Epidermal melanocyte (primary cell): ENCODE results near the gene ELP5.

Experiments
- DNase-seq: peaks from one replicate; pipeline ENCODE4 v3.0.0; 2011; ENCODE audit warnings: low spot score; ENCODE audit not compliant: insufficient read length

ELP5 gene, protein sequence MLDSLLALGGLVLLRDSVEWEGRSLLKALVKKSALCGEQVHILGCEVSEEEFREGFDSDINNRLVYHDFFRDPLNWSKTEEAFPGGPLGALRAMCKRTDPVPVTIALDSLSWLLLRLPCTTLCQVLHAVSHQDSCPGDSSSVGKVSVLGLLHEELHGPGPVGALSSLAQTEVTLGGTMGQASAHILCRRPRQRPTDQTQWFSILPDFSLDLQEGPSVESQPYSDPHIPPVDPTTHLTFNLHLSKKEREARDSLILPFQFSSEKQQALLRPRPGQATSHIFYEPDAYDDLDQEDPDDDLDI

DNA sequence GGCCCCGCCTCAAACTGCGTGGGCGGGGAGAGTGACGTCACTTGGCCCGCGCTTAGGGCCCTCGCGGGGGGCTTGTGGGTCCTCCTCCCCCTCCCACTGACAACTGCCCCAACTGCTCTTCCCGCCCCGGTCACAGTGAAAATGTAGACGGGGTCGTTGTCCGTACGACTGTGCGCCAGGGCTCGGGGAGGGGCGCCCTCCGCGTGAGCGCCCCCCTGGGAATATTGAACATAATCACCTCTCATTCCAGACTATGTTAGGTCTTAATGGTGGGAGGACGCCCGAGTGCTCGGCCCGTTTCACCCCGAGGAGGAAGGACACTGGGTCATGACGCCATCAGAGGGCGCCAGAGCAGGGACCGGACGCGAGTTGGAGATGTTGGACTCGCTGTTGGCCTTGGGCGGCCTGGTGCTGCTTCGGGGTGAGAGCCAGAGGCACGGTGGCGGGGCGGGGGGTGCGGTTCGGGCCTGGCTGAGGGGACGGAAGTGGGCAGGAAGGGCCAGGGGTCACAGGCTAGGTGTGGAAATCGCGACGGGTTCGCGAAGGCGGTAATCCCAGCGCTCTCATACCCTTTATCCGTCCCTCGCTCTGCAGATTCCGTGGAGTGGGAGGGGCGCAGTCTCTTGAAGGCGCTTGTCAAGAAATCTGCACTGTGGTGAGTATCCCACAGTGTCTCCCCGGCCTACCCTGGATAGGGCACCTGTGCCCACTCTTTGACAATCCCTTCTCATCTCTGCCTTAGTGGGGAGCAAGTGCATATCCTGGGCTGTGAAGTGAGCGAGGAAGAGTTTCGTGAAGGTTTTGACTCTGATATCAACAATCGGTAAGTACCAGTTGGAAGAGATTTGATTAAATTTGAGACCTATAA lies at the start of gene ELP5:
Gene ELP5, plus strand, starts transcription at position 40 of the 868 bp plus-strand sequence. Its CDS starts 336 bp downstream, at position 376.
- peak; percentile 94 for DNase-seq

DNA sequence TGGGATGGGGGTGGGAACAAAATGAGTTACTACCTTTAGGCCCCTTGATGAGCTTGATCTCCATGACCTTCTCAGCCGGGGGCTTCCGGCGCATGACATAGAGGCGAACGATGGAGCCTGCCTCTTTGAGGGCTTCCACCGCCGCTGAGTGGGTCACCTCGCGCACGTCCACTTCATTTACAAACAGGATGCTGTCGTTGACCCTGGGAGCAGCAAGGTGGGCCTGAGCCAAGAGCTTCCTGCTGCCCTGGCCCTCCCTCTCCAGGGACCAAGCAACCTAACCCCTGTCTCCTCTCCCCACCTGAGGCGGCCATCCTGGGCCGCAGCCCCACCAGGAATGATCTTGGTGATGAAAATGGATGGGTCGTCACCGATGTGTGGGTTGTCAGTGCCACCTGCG lies 48.6 kb upstream of the ELP5 start:
- DNase-seq = no peak

DNA sequence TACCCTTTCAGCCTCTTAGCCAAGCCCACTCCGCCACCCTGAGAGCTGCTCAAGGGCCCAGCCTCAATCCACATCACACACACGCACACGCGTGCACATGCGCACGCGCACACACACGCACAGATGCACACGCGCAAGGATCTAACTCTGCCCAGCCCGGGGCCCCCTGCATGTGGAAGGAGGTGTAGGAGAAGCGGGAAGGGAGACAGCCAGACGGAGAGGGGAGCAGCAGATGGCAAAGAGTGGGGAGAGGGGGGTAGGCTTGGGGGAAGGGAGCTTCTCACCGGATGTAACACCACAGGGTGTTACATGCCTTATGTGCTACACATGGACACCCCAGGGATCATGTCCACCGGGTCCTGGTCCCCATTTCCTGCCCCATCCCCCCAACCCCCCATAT lies 47.7 kb upstream of the ELP5 start:
- no peak for DNase-seq

DNA sequence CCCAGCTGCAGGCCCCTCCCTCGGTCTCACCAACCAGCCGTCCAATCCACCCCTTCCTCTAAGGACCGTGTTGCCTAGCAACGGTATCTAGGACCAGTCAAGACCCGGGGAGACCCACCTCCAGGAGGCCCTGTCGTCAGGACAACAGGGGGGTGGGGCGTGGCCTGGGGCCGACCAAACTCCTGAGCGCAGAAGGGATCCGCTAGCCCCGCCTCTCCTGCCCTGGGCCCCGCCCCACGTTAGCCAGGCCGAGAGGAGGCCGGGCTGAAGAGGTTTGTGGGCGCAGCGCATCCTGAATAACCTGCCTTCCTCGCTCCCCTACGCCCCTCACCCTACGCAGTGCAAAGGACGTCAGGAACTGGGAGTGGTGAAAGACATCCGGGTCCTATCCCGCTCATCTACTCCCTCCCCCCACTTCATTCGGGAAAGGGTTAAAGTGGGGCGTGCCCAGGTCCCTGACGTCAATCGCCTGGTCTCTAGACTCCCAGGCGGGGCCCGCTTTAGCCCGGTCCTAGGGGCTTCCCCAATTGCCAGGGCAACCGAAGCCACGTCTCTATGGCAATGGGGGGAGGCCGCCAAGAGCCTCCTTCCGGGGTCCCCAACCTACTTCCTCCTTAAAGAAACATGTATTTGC lies 47.1 kb upstream of the ELP5 start:
- DNase-seq = peak; percentile 96

DNA sequence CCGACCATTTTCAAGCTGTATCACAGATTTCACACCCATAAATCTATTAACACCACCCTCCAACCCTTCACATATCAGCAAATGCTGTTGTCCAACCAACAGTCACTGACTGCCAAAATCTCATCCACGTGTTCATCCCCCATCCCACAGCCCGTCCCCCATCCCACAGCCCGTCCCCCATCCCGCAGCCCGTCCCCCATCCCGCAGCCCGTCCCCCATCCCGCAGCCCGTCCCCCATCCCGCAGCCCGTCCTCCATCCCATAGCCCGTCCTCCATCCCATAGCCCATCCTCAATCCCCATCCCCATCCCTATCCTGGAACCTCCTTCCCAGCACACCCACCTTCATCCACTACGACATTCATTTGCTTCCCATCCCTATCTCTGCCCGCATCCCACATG lies 46.5 kb upstream of the ELP5 start:
- DNase-seq = no peak

DNA sequence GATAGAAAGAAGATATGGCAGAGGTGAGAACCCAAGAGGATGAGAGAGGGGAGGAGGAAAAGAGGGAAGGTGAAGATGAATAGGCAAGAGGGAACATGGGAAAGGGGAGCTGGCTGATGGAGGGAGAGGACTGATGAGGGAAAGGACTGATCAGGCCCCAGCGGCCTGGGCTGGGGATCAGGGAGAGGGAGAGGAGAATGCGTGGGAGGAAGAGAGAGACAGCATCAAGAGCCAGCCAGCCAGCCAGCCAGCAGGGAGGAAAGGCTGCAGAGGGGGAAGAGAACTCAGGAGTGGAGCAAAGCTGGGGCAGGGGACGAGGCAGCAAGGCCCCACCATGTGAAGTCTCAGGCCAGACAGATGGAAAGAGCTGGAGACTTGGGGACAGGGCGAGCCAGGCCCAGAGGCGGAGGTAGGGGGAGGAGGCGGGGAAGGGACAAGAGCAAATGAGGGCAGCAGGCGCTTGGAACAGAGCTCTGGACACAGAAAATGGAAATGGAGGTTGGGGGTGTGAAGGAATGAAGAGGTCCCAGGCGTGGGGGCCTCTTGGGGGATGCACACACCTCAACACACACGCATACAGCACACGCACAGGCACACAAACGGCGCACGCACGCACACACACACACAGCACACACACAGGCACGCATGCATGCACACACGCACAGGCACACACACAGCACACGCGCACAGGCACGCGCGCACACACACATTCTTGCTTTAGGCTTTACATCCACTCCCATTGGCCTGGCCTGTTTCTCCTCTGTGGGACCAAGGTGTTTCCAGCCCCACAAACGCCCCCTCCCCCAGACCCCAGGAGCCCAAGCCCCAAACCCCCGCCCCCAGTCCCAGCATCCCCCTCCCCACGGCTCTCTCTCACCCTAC lies 44.7 kb upstream of the ELP5 start:
- no peak for DNase-seq

DNA sequence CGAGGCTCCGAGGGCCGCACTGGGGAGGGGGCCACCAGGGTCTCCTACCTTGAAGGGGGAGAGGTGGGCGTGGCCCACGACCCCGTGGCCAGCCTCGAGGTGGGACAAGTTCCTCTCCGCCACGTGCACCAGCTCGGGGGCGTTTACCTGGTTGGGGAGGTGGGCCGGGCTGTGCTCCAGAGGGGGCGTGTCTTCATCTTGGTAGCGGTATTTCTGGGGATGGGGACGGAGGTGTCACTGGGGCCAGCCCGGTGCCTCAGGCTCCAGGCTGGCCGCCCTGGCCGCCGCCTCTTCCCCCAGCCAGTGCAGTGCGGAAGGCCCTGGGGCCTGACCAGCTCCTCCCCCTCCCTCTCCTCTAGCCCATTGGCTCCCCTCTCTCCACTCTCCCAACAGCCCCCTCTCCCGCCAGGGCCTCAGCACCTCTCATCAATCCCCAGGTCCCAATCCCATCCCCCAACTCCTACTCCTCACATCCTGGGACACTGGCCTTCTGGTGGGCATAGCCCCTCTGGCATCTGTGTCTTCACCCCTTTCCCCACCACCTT lies 43.9 kb upstream of the ELP5 start:
- DNase-seq = no peak

DNA sequence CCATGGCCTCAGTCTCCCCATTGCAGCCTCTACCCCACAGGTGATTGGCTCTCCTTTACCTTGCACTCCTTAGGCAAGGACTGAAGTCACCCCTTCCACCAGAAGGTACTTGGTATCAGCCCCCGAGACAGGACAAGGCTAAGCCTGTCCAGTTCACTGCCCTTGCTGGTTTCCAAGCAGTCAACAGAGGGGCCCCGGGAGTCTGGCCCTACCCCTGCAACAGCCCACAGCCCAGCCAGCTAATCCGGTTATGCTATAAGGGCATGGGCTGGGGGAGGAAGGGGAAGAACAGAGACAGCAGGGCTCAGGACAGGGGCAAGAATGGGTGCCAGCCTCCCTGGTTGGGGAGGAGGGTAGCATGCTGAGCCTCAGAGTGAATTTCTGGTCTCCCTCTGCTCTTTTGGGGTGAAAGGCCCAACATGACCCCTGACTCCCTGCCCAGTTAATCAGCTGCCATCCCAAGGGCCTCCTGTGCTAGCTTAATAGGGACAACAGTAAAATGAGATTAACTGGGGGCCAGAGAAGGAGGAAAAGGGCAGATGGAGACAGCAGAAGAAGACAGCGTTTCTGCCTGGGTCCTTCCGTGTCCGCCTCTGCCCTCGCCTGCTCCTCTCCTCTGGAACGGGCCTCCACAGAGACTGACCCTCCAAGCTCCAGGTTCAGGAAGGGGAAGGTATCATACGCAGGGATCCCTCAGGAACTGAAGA lies 43.1 kb upstream of the ELP5 start:
- DNase-seq = no peak

DNA sequence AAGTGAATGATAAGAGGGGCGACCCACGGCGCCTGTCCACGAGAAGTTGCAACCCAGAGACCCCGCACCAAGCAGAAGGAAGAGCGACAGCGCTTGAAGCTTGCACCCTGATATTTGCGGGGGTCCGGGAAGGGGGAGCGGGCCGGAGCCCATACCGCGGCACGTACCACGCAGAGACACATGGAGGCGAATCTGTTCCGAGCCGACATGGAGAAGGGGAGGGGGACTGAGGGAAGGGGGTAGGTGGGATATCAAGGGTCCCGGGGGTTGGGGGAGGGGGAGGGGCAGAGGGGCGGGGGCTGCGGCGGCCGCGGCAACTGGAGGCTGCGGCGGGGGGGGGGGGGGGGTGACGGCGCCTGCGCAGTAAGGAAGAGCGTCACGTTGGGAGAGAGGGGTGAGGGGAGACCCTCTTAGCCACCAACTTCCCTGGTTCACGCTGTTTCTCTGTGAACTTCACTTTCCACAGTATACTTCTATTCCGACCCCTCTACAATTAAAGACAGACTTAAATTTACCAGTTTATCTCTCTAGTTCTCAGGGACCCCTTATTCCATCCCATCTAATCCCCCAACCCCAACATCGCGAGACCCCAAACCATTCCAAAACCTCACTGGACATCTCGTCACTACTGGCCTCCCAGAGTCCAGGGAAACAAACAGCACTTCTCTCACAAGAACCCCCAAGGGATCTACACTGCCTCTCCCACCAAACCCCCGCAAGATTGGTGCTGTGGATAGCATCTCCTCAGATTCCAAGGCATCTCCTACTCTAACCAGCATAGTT lies 40.3 kb upstream of the ELP5 start:
- DNase-seq = no peak

DNA sequence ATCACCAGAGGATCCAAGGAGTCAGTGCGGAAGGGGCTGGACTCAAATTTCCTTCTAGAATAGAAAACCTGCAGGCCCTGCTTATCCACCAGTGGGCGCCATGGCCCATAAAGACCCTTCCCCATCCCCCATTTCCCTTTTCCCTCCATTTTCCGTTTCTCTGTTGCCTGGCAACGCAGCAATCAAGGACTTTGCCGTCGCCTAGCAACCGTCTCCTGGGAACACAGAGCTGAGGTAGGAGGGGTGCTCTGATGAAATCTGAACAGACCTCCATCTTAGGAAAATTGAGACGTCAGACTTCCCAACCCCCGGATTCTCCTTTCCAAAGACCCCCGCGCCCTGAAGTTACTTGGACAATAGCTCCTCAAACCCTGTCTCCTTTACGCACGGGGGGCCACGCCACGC lies 38.1 kb upstream of the ELP5 start:
- DNase-seq = peak; percentile 71

DNA sequence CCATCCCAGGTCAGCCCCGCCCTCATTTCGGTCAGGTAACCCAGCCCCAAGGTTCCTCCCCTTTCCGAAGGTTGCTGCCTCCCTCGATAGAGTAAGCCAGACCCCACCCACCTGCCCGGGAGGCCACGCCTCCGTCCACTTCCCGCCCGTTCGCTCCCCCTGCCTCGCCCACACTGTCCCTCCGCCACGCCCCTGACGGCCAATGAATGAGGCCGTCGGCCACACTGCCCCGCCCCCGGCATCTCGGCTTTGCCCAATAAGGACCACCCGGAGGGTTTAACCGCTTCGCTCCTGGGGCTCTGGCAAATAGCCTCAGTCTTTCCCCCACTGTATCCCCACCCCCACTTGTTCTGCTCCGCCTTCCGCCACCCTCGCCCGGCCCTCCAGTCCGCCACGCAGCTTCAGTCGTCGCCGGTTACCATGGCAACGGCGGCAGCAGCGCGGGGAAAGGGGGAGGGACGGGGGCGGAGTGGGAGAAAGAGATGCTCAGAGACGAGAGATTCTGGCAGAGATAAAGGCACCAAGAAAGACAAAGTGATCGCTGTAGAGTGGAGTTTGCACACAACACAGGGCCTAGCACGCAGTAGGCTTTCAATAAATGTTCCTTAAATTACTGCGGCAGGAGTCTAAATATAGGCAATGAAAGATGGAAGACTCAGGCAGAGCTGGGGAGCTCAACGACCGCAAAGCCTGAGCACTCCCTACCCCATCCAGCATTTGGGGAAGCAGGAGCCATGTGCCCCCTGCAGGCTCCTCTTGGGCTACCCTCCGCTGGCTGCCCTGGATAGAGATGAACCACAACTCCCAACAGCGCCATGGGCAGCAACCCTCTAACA lies 37.5 kb upstream of the ELP5 start:
- peak; percentile 99 for DNase-seq

DNA sequence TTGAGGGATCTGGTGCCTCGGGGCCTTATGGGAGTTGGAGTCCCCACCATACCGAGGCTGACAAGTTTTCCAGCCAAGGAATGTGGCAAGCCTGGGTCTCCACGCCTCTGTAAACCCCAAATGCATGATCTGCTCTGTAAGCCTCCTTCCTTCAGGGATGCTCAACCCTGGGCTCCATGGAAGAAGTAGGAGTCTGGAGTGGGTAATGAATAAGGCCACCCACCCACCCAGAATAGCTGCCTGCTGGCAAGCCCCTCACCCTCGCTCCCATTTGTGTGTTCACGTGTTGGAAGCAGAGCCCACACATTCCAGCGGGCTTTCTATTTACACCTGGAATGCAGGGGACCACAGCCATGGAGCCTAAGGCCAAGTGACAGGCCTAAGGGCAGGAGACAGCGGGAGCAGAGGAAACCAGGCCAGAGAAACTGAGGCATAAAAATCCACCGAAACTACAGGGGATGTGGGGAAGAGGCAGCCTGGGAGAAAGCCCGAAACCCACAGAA lies 36.8 kb upstream of the ELP5 start:
- DNase-seq = peak; percentile 97

DNA sequence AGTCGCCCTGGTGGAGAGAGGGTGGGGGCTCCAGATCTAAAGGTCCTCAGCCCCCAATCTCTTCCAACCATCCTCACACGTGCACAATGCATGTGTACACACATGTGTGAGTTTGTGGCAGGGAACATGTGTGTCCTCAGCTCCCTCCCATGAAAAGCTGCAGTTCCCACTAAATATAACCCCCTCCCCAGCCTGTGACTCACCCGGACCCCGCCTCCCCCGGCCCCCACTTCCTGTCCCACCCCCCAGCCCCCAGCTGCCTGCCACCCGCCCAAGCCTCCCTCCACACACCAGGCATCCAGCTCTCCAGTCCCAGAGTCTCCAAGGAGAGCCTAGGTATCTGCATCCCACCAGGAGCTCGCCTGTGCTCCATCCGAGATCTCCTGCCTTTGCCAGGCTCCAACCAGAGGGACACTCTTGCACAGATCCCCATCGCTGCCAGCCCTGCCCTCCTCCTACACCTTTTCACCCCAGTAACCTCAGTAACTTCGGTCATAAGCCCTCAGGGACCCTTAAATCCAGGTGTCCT lies 36.3 kb upstream of the ELP5 start:
- DNase-seq = no peak

DNA sequence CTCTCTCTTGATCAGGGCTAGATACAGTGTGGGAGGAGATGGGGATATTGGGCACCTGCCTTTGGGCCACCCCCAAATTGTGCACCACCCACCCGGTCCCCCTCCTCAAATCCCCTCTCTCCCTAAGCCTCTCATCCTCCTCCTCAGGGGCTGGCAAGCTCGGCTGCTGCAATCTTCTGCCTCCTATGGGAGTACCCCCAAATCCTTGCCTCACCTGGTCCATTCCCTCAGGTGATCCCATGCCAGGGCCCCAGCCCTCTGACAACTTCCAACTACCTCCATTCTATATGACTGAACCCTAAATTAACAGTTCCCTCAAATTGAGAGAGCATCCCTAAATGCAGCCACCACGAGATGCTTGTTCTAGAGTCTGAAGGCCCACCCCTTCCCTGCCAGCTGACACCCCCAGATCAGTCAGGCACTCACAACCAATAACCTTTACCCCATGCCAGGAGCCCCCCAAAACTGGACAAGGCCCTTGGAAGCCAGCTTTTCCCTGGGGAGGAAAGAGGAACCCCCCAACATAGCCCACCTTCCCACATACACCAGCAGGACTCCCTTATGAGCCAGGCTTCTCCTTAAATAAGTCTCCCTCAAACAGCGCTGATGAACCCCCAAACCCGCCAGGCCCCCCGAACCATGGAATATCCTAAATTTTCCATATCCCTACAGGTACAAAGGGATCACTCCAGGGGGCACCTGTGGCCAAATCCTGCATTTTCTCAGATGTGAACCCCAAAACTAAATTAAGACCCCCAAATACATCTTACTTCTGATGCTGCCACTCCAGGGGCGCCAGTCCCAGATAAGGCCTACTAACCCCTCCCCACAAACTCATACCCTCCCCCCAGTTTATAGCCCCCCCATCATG lies 35.5 kb upstream of the ELP5 start:
- DNase-seq = no peak

DNA sequence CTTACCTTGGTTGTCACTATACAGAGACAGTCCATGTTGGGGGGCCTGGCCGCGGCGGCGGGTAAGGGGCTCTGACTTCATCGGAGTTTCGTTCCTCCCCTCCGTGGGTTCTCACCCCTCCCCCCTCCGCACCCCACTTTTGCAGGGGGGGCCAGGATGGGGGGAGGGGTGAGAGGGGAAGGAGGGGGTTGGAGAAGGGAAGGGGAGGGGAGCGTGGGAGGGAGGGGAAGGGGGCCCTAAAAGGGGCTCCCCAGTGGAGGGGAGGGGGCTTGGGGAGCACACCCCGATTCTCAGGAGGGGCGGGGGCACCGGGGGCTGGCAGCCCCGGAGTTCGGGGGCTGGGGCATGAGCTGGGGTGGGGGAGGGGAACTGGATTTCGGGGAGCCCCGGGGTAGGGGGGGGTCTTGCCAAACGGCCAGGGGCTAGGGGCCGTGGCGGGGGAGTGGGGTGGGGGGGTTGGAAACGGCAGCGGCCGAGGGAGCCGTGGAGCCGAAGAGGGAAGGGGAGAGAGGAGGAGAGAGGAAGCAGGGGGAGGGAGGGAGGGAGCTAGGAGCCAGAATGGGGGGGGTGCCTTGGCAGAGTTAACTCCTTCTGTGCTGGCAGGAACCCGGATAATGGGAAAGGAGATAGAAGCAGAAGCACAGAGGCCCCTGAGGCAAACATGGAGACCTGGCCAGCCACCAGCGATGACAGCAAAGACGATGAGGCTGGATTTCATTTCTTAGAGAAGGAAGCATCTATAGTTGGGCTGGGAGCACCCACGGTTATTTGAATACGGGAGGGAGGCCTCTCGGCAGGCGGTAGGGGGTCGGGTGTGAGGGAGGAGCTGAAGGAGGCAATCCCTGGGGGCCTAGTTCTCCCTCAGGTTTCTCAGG lies 34.7 kb upstream of the ELP5 start:
- peak; percentile 85 for DNase-seq

DNA sequence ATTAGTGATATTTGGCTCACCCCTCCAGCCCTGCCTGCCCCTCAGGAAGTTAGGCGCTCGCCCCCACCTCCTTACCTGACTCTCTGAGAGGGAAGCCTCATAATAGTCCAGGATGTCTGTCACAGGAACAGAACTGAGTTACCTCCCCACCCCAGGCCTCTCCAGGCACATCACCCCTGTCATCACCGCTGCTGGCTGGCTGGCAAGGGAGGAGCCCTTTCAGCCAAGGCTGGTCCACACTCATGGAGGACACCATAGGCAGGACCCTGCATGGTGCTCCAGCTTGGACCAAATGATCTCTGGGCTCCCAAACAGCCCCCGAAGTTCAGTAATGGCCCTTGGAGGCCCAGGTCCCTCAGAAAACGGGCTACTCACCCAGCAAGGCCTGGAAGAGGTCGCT lies 33.8 kb upstream of the ELP5 start:
- DNase-seq = no peak
